Measurements from ENCODE around the gene TCERG1L.

The TCERG1L gene

DNA sequence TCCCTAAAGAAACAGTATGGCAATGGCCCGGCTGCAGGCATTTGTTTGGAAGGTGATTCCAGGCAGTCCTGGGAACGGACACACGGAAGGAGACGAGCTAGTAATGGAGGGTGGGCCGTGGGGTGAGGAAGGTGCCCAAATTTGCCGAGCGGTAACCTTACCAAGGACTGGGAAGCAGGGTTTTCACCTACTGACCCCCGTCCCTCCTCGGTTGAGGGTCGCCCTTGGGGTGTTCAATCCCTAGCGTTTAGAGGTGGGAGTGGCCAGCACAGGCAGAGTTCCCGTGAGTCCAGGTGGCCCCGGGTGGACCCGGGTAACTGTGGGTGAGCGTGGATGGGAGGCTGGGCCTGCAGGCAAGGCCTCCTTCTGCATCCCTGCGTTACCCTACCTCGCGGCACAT lies 198.8 kb downstream of the TCERG1L start:
- Histone ChIP-seq H3K27me3 (ENCODE audit: insufficient read depth, poor library complexity, severe bottlenecking) (no peaks in the 10 kb centered on the region), H3K27ac (replicated peaks) (no peak overlapping the region), H3K4me3 (replicated peaks; ENCODE audit: insufficient read depth, low read length) (no peak overlapping the region)
- no peak for DNase-seq (ENCODE audit: low read depth in 1 of 2, low spot score in 1 of 2)
- TF ChIP-seq, protein P1, sequence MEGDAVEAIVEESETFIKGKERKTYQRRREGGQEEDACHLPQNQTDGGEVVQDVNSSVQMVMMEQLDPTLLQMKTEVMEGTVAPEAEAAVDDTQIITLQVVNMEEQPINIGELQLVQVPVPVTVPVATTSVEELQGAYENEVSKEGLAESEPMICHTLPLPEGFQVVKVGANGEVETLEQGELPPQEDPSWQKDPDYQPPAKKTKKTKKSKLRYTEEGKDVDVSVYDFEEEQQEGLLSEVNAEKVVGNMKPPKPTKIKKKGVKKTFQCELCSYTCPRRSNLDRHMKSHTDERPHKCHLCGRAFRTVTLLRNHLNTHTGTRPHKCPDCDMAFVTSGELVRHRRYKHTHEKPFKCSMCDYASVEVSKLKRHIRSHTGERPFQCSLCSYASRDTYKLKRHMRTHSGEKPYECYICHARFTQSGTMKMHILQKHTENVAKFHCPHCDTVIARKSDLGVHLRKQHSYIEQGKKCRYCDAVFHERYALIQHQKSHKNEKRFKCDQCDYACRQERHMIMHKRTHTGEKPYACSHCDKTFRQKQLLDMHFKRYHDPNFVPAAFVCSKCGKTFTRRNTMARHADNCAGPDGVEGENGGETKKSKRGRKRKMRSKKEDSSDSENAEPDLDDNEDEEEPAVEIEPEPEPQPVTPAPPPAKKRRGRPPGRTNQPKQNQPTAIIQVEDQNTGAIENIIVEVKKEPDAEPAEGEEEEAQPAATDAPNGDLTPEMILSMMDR (IDR thresholded peaks at IDR 0.05; ENCODE audit: insufficient read depth, low read length): no peak
- TF ChIP-seq, protein P2, sequence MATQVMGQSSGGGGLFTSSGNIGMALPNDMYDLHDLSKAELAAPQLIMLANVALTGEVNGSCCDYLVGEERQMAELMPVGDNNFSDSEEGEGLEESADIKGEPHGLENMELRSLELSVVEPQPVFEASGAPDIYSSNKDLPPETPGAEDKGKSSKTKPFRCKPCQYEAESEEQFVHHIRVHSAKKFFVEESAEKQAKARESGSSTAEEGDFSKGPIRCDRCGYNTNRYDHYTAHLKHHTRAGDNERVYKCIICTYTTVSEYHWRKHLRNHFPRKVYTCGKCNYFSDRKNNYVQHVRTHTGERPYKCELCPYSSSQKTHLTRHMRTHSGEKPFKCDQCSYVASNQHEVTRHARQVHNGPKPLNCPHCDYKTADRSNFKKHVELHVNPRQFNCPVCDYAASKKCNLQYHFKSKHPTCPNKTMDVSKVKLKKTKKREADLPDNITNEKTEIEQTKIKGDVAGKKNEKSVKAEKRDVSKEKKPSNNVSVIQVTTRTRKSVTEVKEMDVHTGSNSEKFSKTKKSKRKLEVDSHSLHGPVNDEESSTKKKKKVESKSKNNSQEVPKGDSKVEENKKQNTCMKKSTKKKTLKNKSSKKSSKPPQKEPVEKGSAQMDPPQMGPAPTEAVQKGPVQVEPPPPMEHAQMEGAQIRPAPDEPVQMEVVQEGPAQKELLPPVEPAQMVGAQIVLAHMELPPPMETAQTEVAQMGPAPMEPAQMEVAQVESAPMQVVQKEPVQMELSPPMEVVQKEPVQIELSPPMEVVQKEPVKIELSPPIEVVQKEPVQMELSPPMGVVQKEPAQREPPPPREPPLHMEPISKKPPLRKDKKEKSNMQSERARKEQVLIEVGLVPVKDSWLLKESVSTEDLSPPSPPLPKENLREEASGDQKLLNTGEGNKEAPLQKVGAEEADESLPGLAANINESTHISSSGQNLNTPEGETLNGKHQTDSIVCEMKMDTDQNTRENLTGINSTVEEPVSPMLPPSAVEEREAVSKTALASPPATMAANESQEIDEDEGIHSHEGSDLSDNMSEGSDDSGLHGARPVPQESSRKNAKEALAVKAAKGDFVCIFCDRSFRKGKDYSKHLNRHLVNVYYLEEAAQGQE (IDR thresholded peaks at IDR 0.05; ENCODE audit: insufficient replicate concordance, low read depth): no peak
- TF ChIP-seq SPI1 (IDR thresholded peaks at IDR 0.05; ENCODE audit: borderline replicate concordance, low read depth): no peak
- TF ChIP-seq POLR2AphosphoS5 (IDR thresholded peaks at IDR 0.05; ENCODE audit: low read depth): no peak
- TF ChIP-seq GABPA (IDR thresholded peaks at IDR 0.05; ENCODE audit: low read depth): no peak

DNA sequence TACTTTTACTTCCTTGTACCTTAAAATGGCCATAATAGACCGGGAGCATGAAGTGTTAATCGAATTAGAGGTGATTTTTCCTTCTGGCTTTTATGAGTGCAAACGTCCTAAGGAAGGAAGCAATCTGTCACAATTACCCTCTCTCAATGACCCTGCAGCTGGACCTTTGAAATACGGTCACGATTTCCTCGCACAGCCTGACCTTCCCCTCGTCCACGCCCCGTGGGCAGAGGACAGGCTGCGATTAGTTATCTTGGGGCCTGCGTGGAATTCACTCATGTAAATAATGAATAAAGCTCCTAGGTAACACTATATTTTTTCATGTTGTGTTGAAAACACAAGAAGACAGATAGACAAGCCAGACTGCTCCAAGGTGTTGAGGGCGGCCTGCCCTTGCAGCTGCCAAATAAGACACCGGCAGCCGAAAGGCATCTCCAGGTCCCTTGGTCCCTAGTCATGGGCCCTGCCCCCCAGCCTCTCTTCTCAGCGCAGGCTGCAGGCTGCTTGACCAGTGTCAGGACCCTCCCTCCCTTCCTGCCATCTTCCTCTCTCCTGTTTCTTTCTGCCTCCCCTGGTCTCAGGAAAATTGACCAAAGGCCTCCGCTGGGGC lies 199.9 kb downstream of the TCERG1L start:
- TF ChIP-seq, protein P1 (IDR thresholded peaks at IDR 0.05; ENCODE audit: insufficient read depth, low read length): no peak
- no peak for TF ChIP-seq GABPA (IDR thresholded peaks at IDR 0.05; ENCODE audit: low read depth)
- TF ChIP-seq POLR2AphosphoS5 (IDR thresholded peaks at IDR 0.05; ENCODE audit: low read depth): no peak
- TF ChIP-seq, protein P2 (IDR thresholded peaks at IDR 0.05; ENCODE audit: insufficient replicate concordance, low read depth): no peak
- TF ChIP-seq SPI1 (IDR thresholded peaks at IDR 0.05; ENCODE audit: borderline replicate concordance, low read depth): no peak

DNA sequence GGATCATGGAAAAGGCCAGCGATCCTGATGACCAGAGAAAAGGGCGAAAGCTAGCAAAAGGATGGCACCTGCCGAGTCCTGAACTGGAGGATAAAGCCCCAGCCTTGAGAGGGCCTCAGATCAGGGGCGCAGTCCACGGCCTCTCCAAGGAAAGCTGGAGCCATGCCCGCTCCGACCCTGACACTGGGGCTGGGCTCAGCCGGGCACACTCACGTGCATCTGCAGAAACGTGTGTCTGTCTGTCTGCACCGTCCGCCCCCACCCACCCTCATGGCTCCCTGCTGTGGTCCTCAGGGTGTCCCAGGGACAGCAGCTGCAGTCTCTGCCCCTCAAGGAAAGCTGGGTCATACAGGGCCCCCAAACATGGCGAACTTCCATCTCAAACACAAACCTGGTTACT lies 200.5 kb downstream of the TCERG1L start:
- TF ChIP-seq SPI1 (IDR thresholded peaks at IDR 0.05; ENCODE audit: borderline replicate concordance, low read depth) (no peak), POLR2AphosphoS5 (IDR thresholded peaks at IDR 0.05; ENCODE audit: low read depth) (no peak), GABPA (IDR thresholded peaks at IDR 0.05; ENCODE audit: low read depth) (no peak)
- TF ChIP-seq, protein P1 (IDR thresholded peaks at IDR 0.05; ENCODE audit: insufficient read depth, low read length): no peak
- TF ChIP-seq, protein P2 (IDR thresholded peaks at IDR 0.05; ENCODE audit: insufficient replicate concordance, low read depth): no peak
- Histone ChIP-seq H3K27me3 (ENCODE audit: insufficient read depth, poor library complexity, severe bottlenecking) (no peaks in the 10 kb centered on the region), H3K4me3 (replicated peaks; ENCODE audit: insufficient read depth, low read length) (no peak overlapping the region), H3K27ac (replicated peaks) (no peak overlapping the region)
- DNase-seq (ENCODE audit: low read depth in 1 of 2, low spot score in 1 of 2): no peak

More for the DNA sequence above, 199.9 kb downstream of the TCERG1L start:
- Histone ChIP-seq H3K27me3 (ENCODE audit: insufficient read depth, poor library complexity, severe bottlenecking) (no peaks in the 10 kb centered on the region), H3K4me3 (replicated peaks; ENCODE audit: insufficient read depth, low read length) (no peak overlapping the region), H3K27ac (replicated peaks) (no peak overlapping the region)
- DNase-seq (ENCODE audit: low read depth in 1 of 2, low spot score in 1 of 2): no peak
